ENCODE data around the gene CPNE5.
"Not testable (repeated sequence)": the region's sequence is repeated elsewhere in the genome, so short reads cannot be mapped to it uniquely, and the experiment has no call there.

Gene CPNE5

DNA sequence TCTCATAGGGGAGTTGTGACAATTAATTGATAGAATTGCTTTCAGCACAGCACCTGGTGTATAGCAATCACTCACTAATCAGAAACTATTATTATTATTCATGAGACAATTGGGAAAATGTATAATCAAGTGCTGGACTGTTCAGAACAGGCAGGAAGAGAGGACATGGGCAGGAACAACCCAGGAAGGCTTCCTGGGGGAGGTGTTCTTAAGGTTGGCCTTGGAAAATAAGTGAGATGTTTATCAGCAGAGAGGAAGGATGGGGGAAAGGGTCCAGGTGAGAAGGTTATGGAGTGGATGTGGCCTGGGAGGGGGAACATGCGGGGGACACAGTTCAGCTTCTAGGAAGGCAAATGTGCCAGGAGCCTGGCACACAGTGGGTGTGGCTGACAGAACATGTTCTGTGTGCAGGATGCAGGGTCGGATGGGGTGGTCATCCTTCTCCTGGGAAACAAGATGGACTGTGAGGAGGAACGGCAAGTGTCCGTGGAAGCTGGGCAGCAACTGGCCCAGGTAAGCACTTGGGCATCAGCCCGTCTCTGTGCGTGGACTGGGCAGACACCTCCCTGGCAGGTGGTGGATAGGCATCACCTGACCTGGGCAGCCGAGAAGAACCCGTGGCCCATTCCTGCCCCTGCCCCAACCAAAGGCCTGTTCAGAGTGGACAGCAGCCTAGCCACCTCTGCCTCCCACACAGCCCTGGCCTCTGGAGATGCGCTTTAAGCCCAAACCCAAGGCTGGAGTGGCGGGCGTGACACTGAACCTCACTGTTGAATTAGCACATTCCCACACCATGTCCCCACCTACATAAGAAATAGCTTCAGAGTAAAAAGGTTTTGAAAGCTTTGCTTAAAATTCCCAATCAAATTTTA lies 110.7 kb downstream of the CPNE5 start:
- DNase-seq (ENCODE audit: low read depth in 3 of 3), result no peak

GRCh38 chr6:36727505-36728021 lies 111.7 kb downstream of the CPNE5 start:
- DNase-seq (ENCODE audit: low read depth in 3 of 3), result no peak

DNA sequence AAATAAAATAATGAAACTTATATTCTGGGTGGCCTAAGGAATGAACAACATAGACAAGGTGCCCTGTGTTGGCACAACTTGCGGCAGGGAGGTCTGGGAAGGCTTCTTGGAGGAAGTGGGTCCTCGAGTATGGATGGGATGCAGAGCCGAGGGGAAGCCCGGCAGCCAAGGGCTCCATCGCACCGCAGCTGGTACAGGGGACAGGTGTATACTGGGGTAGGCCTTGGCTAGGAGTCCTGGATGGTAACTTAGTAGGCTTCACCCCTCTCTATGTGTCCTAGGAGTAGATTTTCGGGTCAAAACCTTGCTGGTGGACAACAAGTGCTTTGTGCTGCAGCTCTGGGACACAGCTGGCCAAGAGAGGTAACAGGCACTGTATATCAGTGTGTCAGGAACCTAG lies 113.7 kb downstream of the CPNE5 start:
- DNase-seq (ENCODE audit: low read depth in 3 of 3), result no peak

GRCh38 chr6:36724514-36725390 lies 114.5 kb downstream of the CPNE5 start:
- DNase-seq (ENCODE audit: low read depth in 3 of 3), result peak; percentile 13 to 63 (median 18)

- DNase-seq (ENCODE audit: low read depth in 3 of 3), result not testable (repeated sequence)
Measured at GRCh38 chr6:36723992-36724391, 115.3 kb downstream of the CPNE5 start.

GRCh38 chr6:36722879-36723278 lies 116.4 kb downstream of the CPNE5 start:
- DNase-seq (ENCODE audit: low read depth in 3 of 3), result no peak

- no peak for DNase-seq (ENCODE audit: low read depth in 3 of 3)
Measured at GRCh38 chr6:36722365-36722764, 116.9 kb downstream of the CPNE5 start.

GRCh38 chr6:36721369-36722140 lies 117.7 kb downstream of the CPNE5 start:
- no peak for DNase-seq (ENCODE audit: low read depth in 3 of 3)

GRCh38 chr6:36720251-36721141 lies 118.7 kb downstream of the CPNE5 start:
- no peak for DNase-seq (ENCODE audit: low read depth in 3 of 3)

GRCh38 chr6:36719126-36719525 lies 120.1 kb downstream of the CPNE5 start:
- no peak for DNase-seq (ENCODE audit: low read depth in 3 of 3)

DNA sequence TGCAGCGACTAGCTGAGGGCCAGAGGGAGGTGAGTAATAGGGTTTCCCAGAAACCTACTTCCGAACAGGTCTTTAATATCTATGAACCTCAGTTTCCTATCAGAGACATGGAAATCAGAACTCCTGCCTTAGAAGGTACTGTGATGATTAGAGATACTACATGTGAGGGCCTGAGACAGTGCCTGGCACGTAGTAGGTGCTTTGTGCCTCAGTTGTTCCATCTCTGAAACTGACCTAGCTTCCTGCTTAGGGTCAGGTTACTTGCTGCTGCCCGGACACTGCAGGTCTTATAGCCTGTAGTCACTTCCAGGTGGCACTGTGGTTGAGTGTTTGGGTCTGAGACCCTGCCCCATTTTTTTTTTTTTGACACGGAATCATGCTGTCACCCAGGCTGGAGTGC lies 120.7 kb downstream of the CPNE5 start:
- DNase-seq (ENCODE audit: low read depth in 3 of 3), result no peak

- no peak for DNase-seq (ENCODE audit: low read depth in 3 of 3)
Measured at GRCh38 chr6:36717871-36718540, 121.2 kb downstream of the CPNE5 start.

DNA sequence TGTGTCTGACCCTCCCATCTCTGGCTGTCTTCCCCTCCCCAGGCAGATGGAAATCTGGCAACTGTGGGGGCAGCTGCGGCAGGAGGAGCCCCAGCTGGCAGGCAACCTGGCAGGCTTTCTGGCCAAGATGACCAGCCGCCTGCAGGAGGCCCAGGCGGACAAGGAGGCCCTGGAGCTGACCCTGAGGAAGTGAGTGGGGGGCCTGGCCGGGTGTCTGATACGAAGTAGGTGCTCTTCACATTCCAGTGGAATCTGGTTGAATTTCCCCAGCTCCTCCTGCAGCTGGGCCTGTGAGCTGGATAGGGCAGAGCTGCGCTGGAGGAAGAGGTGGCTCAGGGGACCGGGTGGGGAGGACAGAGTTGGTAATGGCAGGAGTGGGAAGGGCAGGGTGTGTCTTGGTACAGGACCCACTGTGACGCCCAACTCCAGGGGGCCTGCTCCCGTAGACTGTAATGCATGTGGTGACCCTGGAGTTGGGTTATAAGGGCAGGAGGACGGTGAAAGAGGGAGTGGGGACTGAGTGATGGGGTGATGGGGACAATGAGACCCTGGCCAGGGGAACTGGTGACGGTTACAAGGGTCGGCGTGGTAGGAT lies 121.9 kb downstream of the CPNE5 start:
- DNase-seq (ENCODE audit: low read depth in 3 of 3), result no peak

GRCh38 chr6:36716476-36717093 lies 122.7 kb downstream of the CPNE5 start:
- no peak for DNase-seq (ENCODE audit: low read depth in 3 of 3)

GRCh38 chr6:36715469-36715868 lies 123.8 kb downstream of the CPNE5 start:
- DNase-seq (ENCODE audit: low read depth in 3 of 3), result no peak

DNA sequence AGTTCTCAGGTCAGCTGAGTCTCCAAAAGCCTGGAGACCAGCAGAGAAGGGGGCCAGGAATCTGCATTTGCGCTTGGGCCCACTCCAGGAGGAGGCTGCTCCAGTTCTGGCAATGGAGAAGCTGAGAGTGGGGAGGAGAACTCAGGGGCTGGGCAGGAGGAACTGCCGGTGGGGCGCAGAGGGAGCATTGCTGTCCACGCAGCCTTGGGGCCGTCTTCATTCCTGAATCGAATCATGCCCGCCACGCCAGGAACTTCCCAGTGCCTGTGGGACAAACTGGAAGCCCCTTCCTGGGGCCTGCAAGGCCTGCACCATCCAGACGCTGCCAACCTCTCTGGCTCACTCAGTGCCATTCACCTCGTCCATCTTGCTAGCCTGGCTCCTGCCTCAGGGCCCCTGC lies 124.7 kb downstream of the CPNE5 start:
- DNase-seq (ENCODE audit: low read depth in 3 of 3), result no peak

- DNase-seq (ENCODE audit: low read depth in 3 of 3), result no peak
Measured at GRCh38 chr6:36713846-36714245, 125.4 kb downstream of the CPNE5 start.

DNA sequence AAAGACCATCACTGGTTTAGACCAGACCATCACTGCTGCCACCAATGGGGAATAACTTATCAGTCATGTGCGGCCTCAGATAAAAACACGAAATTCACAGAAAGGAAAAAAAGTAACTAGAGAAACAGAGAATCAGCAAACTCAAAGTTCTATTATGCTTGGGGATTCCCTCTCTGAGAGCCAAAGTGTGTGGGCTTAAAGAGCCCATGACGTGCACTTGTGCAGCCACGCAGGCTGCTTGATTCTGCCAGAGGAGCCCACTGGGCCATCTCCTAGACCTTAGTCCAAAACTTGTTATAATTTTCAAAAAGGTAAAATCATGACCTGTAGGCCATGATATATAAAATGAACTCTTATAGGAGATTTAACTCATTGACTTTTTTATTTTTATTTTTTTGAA lies 126.4 kb downstream of the CPNE5 start:
- no peak for DNase-seq (ENCODE audit: low read depth in 3 of 3)

- DNase-seq (ENCODE audit: low read depth in 3 of 3), result no peak
Measured at GRCh38 chr6:36706339-36706738, 132.9 kb downstream of the CPNE5 start.
